SK-N-MC (cell line): ENCODE results near the gene LRRC61.

ENCODE experiments used
- DNase-seq: peaks from one replicate; pipeline ENCODE4 v3.0.0-alpha.2; 2011; ENCODE audit warnings: low read depth, low spot score
- H3K27ac ChIP-seq: fragments of 200-600 bp; sonication (generic); 2 replicates; pipeline ENCODE4 v1.5.1; 2016; ENCODE audit warnings: mixed run types
- H3K36me3 ChIP-seq: fragments of 200-600 bp; sonication (generic); 2 replicates; pipeline ENCODE4 v1.6.1; 2017; ENCODE audit warnings: antibody characterized with exemption, low read length, mixed read lengths; ENCODE audit not compliant: insufficient read depth
- H3K4me3 ChIP-seq: fragments of 200-600 bp; sonication (generic); 2 replicates; pipeline ENCODE4 v1.5.1; 2016
- H3K9ac ChIP-seq: fragments of 200-600 bp; sonication (generic); 2 replicates; pipeline ENCODE4 v1.8.0; 2017; ENCODE audit warnings: mixed run types, mixed read lengths; ENCODE audit not compliant: insufficient read length
- H3K9me3 ChIP-seq: fragments of 200-600 bp; sonication (generic); 2 replicates; pipeline ENCODE4 v1.6.1; 2017; ENCODE audit warnings: low read depth, mild to moderate bottlenecking, antibody characterized with exemption, low read length, moderate library complexity, mixed read lengths
- EZH2 ChIP-seq: fragments of 200-600 bp; sonication (generic); IDR thresholded peaks from one replicate; pipeline ENCODE4 v1.6.1; 2017; ENCODE audit warnings: antibody characterized with exemption
- FOXP2 ChIP-seq: optimal IDR thresholded peaks from 2 replicates; pipeline ENCODE3; 2011; ENCODE audit warnings: mild to moderate bottlenecking, moderate library complexity; ENCODE audit not compliant: insufficient read depth; ENCODE audit errors: extremely low read length, control extremely low read depth
- POLR2AphosphoS5 ChIP-seq: IDR thresholded peaks from 2 replicates; pipeline ENCODE4 v1.6.1; 2012; ENCODE audit warnings: mild to moderate bottlenecking, low read depth, low read length, borderline replicate concordance

The LRRC61 gene

DNA sequence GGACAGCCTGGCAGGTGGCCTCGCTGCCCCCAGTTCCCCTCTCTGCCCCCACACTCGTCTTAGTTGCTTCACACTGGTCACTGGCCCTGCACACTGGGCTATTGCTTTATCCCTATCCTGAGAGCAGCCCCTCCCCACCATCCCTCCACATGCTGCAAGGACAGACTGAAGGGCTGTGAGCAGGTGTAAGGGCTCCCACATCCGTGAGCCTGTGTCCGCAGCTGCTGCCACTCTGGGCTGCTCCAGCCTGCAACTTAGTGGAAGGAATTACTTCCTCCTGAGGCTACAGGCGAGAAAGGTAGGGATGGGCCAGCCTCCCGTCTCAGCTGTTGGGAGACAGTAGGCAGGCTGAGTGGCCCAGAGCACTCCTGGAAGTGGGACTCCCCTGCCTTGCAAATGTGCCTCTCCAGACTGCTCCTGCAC lies 14.5 kb downstream of the LRRC61 start:
- H3K4me3 ChIP-seq = no peak overlapping the region
- H3K9ac ChIP-seq = no peak overlapping the region
- H3K9me3 ChIP-seq = no peaks in the 10 kb centered on the region
- no peak for DNase-seq
- H3K36me3 ChIP-seq = no peaks in the 10 kb centered on the region
- no peak overlapping the region for H3K27ac ChIP-seq
- TF ChIP-seq POLR2AphosphoS5 = no peak
- TF ChIP-seq FOXP2 = no peak
- no peak for TF ChIP-seq EZH2

DNA sequence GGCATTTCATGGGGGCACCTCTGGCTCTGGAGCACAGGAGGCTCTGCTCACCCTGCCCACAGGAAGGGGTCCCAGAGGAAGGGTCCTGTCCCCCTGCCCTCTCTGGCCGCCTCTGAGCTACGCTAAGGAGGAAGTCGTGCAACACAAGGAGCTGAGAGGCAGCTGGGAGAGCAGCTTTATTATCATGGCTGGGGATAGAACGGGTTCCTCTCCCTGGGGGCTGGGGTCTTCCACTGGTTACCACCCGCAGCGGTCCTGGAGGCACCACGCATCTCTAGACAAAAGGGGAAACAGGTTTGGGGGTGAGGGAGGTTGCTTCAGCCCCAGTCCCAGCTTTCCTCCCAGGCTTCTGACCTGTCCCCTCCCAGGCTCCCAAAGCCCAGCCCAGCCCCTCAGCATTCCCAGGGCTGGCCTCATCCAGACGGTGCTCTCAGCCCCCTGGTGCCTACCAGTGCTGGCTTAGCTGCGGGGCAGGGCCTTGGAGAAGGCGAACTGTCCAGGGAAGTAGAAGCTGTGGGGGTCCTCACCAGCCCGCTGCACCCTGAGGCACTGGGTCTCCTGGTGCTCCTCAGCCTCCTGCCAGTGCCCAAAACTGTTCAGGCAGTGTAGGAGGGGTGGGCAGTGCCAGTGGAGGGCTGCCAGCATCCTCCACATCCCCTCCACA lies 15.1 kb downstream of the LRRC61 start:
- no peak for DNase-seq

GRCh38 chr7:150339409-150339809 lies 16.3 kb downstream of the LRRC61 start:
- H3K36me3 ChIP-seq = no peaks in the 10 kb centered on the region
- H3K4me3 ChIP-seq = no peak overlapping the region
- DNase-seq = no peak
- no peaks in the 10 kb centered on the region; the same call in 1 of the 2 replicates for H3K9me3 ChIP-seq
- no peak overlapping the region for H3K27ac ChIP-seq
- H3K9ac ChIP-seq = no peak overlapping the region
- TF ChIP-seq EZH2 (no peak), FOXP2 (no peak), POLR2AphosphoS5 (no peak)

More for the DNA sequence above, 15.1 kb downstream of the LRRC61 start:
- no peak overlapping the region for H3K9ac ChIP-seq
- H3K36me3 ChIP-seq = no peaks in the 10 kb centered on the region
- no peak overlapping the region for H3K4me3 ChIP-seq
- TF ChIP-seq FOXP2 (no peak), EZH2 (no peak), POLR2AphosphoS5 (0 out of 2 replicates have a peak, but pooled peaks have one; percentile 17)
- H3K27ac ChIP-seq = no peak overlapping the region
- no peaks in the 10 kb centered on the region for H3K9me3 ChIP-seq

GRCh38 chr7:150340024-150340749 lies 17.0 kb downstream of the LRRC61 start:
- no peak for TF ChIP-seq POLR2AphosphoS5
- TF ChIP-seq FOXP2 = no peak
- TF ChIP-seq EZH2 = no peak
- Histone ChIP-seq H3K9ac (no peak overlapping the region), H3K36me3 (no peaks in the 10 kb centered on the region), H3K9me3 (no peaks in the 10 kb centered on the region; the same call in 1 of the 2 replicates), H3K27ac (no peak overlapping the region), H3K4me3 (no peak overlapping the region)
- no peak for DNase-seq

DNA sequence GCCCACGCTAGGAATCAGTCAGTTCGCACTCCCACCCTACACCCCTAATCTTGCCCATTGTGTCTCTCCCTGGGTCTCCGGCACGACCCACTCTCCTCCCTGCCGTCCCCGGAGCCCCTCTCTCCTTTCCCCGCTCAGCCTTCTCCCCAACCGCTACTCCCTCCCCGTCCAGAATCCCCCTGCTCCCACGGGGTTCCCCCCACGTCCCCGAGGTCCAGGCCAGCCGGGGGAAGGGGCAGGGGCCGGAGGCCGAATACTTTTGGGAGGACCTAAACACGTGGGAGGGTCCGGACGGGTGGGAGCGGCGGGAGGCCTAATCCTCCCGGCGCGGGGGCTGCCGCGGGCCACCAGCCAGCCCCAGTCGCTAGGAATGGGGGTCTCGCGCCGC lies 17.7 kb downstream of the LRRC61 start:
- Histone ChIP-seq H3K27ac (no peak overlapping the region), H3K4me3 (no peak overlapping the region), H3K9ac (no peak overlapping the region), H3K36me3 (no peaks in the 10 kb centered on the region), H3K9me3 (no peaks in the 10 kb centered on the region; the same call in 1 of the 2 replicates)
- no peak for TF ChIP-seq EZH2
- no peak for TF ChIP-seq POLR2AphosphoS5
- TF ChIP-seq FOXP2 = no peak
- DNase-seq = no peak

- Histone ChIP-seq H3K9me3 (no peaks in the 10 kb centered on the region; the same call in 1 of the 2 replicates), H3K4me3 (no peak within 1 kb of the TSS), H3K36me3 (no peaks in the 10 kb centered on the region), H3K9ac (no peak within 1 kb of the TSS), H3K27ac (no peak within 1 kb of the TSS)
- no peak for DNase-seq
- TF ChIP-seq FOXP2 (no peak), POLR2AphosphoS5 (no peak), EZH2 (no peak)
Measured at GRCh38 chr7:150341263-150342120, 18.3 kb downstream of the LRRC61 start, which contains the start of gene RARRES2. TSS of gene RARRES2 (minus strand) at chr7:150341629. CDS start at chr7:150340609, 1,020 bp downstream.

- Histone ChIP-seq H3K9me3 (no peaks in the 10 kb centered on the region; the same call in 1 of the 2 replicates), H3K4me3 (no peak overlapping the region), H3K27ac (no peak overlapping the region), H3K36me3 (no peaks in the 10 kb centered on the region), H3K9ac (no peak overlapping the region)
- no peak for DNase-seq
- TF ChIP-seq FOXP2 (no peak), POLR2AphosphoS5 (no peak), EZH2 (no peak)
Measured at GRCh38 chr7:150342121-150342408, 18.9 kb downstream of the LRRC61 start.

DNA sequence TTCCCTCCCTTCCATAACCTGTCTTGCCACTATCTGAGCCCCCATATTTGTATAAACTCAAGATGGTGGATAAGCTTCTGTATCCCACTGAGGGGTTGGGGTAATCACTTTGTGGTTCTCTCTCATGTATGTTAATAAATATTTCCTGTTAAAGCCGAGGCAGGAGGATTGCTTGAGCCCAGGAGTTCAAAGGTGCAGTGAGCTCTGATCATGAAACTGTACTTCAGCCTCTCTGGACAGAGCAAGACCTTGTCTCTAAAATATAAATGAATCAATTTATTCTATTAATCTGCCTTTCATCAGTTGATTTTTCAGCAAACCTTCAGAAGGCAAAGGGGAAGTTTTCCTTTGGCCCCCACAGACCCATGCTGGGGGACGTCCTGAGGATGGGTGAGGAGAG lies 20.1 kb downstream of the LRRC61 start:
- H3K9ac ChIP-seq = no peak overlapping the region
- TF ChIP-seq EZH2 (no peak), FOXP2 (no peak), POLR2AphosphoS5 (no peak)
- no peaks in the 10 kb centered on the region; the same call in 1 of the 2 replicates for H3K9me3 ChIP-seq
- DNase-seq = no peak
- H3K27ac ChIP-seq = no peak overlapping the region
- H3K4me3 ChIP-seq = no peak overlapping the region
- H3K36me3 ChIP-seq = no peaks in the 10 kb centered on the region
